ENCODE measurements around the gene ZKSCAN4. TPM values are rescaled to one million over a fixed set of nuclear protein-coding genes. Genes with fewer than 3 reads are reported as not detected.

ZKSCAN4 gene
- total RNA-seq, 1 experiment from 2014 or later: 5.5 TPM

DNA sequence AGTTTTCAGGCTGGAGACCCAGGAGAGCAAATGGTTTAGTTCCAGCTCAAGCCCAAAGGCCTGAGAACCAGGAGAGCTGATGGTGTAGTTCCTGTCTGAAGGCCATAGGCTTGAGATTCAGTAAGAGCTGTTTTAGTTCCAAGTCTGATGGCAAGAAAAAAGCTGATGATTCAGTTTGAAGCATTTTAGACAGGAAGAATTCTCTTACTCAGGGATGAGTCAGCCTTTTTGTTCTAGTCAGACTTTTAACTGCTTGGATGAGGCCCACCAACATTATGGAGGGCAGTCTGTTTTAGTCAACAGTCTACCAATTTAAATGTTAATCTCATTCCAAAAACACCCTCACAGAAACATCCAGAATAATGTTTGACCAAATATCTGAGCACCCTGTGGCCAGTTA lies 17.4 kb upstream of the ZKSCAN4 start:
- no peaks in the 10 kb centered on the region for H3K4me1 Mint-ChIP-seq (ENCODE audit: low read depth, unreplicated experiment)
- CTCF ChIA-PET: no interaction called here
- Histone ChIP-seq H3K27me3 (replicated peaks; ENCODE audit: control insufficient read depth, insufficient read depth, low read length) (no peaks in the 10 kb centered on the region), H3K4me1 (peaks cover 11% of the 10 kb centered on the region), H3K4me3 (ENCODE audit: low read depth, low read length) (no peak overlapping the region), H3K9me3 (no peaks in the 10 kb centered on the region), H3K36me3 (ENCODE audit: control insufficient read depth, insufficient read depth, low read length) (no peaks in the 10 kb centered on the region; the same call in 1 of the 2 replicates)
- DNase-seq: no peak
- no peak overlapping the region for H3K27ac Mint-ChIP-seq (ENCODE audit: unreplicated experiment)
- no peak for TF ChIP-seq CTCF (IDR thresholded peaks at IDR 0.05; ENCODE audit: insufficient read depth in 1 of 2, low read depth in 1 of 2, low read length in 1 of 2, severe bottlenecking in 1 of 2, unreplicated experiment in 1 of 2)
- H3K4me3 Mint-ChIP-seq (ENCODE audit: unreplicated experiment): no peak overlapping the region
- intact Hi-C loops (cut with micrococcal nuclease; ENCODE audit: unreplicated experiment): no loop called here
- no peaks in the 10 kb centered on the region for H3K9me3 Mint-ChIP-seq (ENCODE audit: unreplicated experiment)
- no peaks in the 10 kb centered on the region for H3K36me3 Mint-ChIP-seq (ENCODE audit: insufficient read depth, unreplicated experiment)
- H3K27me3 Mint-ChIP-seq (ENCODE audit: insufficient read depth, unreplicated experiment): no peaks in the 10 kb centered on the region
- POLR2A ChIA-PET: no interaction called here
- BruUV-seq (replicated peaks): no TSS peak

- Mint-ChIP-seq H3K27ac (ENCODE audit: unreplicated experiment) (no peak overlapping the region), H3K27me3 (ENCODE audit: insufficient read depth, unreplicated experiment) (no peaks in the 10 kb centered on the region), H3K9me3 (ENCODE audit: unreplicated experiment) (no peaks in the 10 kb centered on the region), H3K36me3 (ENCODE audit: insufficient read depth, unreplicated experiment) (no peaks in the 10 kb centered on the region), H3K4me1 (ENCODE audit: low read depth, unreplicated experiment) (no peaks in the 10 kb centered on the region), H3K4me3 (ENCODE audit: unreplicated experiment) (no peak overlapping the region)
- intact Hi-C loops (cut with micrococcal nuclease; ENCODE audit: unreplicated experiment): loop anchor here (1.0 kb wide), 4 partner anchors 14 to 89 kb away; partner anchors contain the start of genes PGBD1, ZKSCAN4 and ZSCAN9
- ChIA-PET POLR2A (interaction anchor here (0.8 to 1.7 kb wide), 3 partner anchors 68 to 403 kb away, joined by 3 to 13 read pairs (median 5); partner anchors contain the start of genes ZKSCAN8 and ZSCAN31), CTCF (interaction anchor here (0.8 to 1.7 kb wide), 4 partner anchors 68 to 163 kb away, joined by 3 to 9 read pairs (median 6); no protein-coding TSS in a partner anchor)
- no peak for DNase-seq
- TSS peak; percentile 60 for BruUV-seq (replicated peaks)
- Histone ChIP-seq H3K36me3 (ENCODE audit: control insufficient read depth, insufficient read depth, low read length) (no peaks in the 10 kb centered on the region; the same call in 1 of the 2 replicates), H3K9me3 (no peaks in the 10 kb centered on the region), H3K4me3 (ENCODE audit: low read depth, low read length) (peak overlapping the region; percentile 57), H3K4me1 (peaks cover 15% of the 10 kb centered on the region), H3K27me3 (replicated peaks; ENCODE audit: control insufficient read depth, insufficient read depth, low read length) (no peaks in the 10 kb centered on the region)
- no peak for TF ChIP-seq CTCF (IDR thresholded peaks at IDR 0.05; ENCODE audit: insufficient read depth in 1 of 2, low read depth in 1 of 2, low read length in 1 of 2, severe bottlenecking in 1 of 2, unreplicated experiment in 1 of 2)
Observed at GRCh38 chr6:28267695-28268059, 15.6 kb upstream of the ZKSCAN4 start.

DNA sequence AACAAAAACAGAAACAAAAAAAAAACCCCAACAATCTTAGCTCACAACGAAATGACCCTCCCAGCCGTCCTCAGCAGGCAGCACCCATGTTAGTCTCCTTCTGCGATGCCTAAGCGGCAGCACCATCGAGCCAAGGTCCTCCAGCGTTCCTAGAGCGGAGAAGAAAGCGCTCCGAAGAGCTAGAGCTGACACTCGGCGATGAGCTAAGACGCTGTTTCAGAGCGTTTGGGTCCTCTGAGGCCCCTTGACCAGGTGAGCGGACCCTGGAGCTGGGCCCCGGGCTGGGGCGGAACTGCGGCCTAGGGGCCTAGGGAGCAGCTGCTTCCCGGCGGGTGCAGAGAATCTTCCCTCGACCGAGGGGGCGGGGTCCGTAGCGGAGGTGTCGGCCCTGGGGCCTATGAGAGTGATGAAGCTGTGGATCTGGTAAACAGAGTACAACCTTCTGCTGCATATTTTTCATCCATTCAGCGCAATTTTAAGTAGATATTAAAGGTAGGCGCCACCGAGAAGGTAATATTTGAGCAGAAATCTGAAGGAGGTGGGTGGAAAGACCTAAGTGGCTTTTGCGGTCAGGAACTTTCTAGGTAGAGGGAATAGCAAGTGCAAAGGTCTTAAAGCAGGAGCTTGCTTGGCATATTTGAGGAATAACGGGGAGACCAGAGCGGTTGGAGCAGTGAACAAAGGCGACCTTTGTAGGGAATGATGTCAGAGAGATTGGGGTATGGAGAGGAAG lies 15.1 kb upstream of the ZKSCAN4 start, which contains the start of gene ZSCAN26:
TSS of gene ZSCAN26 (plus strand) at position 182 of the 733 bp plus-strand sequence. CDS start 4,777 bp downstream, outside the sequence.
- intact Hi-C loops (cut with micrococcal nuclease; ENCODE audit: unreplicated experiment): loop anchor here (1.0 kb wide), 4 partner anchors 14 to 89 kb away; partner anchors contain the start of genes PGBD1, ZKSCAN4 and ZSCAN9
- Histone ChIP-seq H3K4me3 (ENCODE audit: low read depth, low read length) (peak within 1 kb of the TSS; percentile 57), H3K27me3 (replicated peaks; ENCODE audit: control insufficient read depth, insufficient read depth, low read length) (no peaks in the 10 kb centered on the region), H3K9me3 (no peaks in the 10 kb centered on the region), H3K4me1 (peaks cover 15% of the 10 kb centered on the region), H3K36me3 (ENCODE audit: control insufficient read depth, insufficient read depth, low read length) (no peaks in the 10 kb centered on the region; the same call in 1 of the 2 replicates)
- H3K27me3 Mint-ChIP-seq (ENCODE audit: insufficient read depth, unreplicated experiment): no peaks in the 10 kb centered on the region
- ChIA-PET CTCF (interaction anchor here (0.8 to 1.7 kb wide), 5 partner anchors 15 to 163 kb away, joined by 3 to 9 read pairs (median 4); partner anchors contain the start of gene ZKSCAN4), POLR2A (interaction anchor here (0.8 to 1.7 kb wide), 6 partner anchors 14 to 402 kb away, joined by 3 to 13 read pairs (median 5); partner anchors contain the start of genes PGBD1, ZKSCAN4, ZKSCAN8 and ZSCAN31)
- no peaks in the 10 kb centered on the region for H3K4me1 Mint-ChIP-seq (ENCODE audit: low read depth, unreplicated experiment)
- no peaks in the 10 kb centered on the region for H3K9me3 Mint-ChIP-seq (ENCODE audit: unreplicated experiment)
- DNase-seq: peak; percentile 92
- no TSS peak for BruUV-seq (replicated peaks)
- no peaks in the 10 kb centered on the region for H3K36me3 Mint-ChIP-seq (ENCODE audit: insufficient read depth, unreplicated experiment)
- H3K27ac Mint-ChIP-seq (ENCODE audit: unreplicated experiment): no peak within 1 kb of the TSS
- TF ChIP-seq CTCF (IDR thresholded peaks at IDR 0.05; ENCODE audit: insufficient read depth in 1 of 2, low read depth in 1 of 2, low read length in 1 of 2, severe bottlenecking in 1 of 2, unreplicated experiment in 1 of 2): no peak
- no peak within 1 kb of the TSS for H3K4me3 Mint-ChIP-seq (ENCODE audit: unreplicated experiment)

Data from Caco-2 (cell line).